Loucy (cell line): ENCODE results near the gene GULP1.
A peak's percentile ranks its signal among the peaks of the same experiment; 100 is the strongest.

Experiments
- H2AFZ ChIP-seq: fragments of 200-600 bp; sonication (generic); 2 replicates; pipeline ENCODE4 v1.6.0; 2016; ENCODE audit warnings: antibody characterized with exemption, mild to moderate bottlenecking, low read length, moderate library complexity
- H3F3A ChIP-seq: fragments of 200-600 bp; 2 replicates; pipeline ENCODE4 v1.6.0; 2016; ENCODE audit warnings: antibody characterized with exemption, low read depth, mild to moderate bottlenecking
- H3K27me3 ChIP-seq: fragments of 200-600 bp; sonication (generic); 2 replicates; pipeline ENCODE4 v1.6.1; 2014; ENCODE audit warnings: low read length, mild to moderate bottlenecking; ENCODE audit not compliant: insufficient read depth, poor library complexity, severe bottlenecking
- H3K36me3 ChIP-seq: fragments of 200-600 bp; sonication (generic); 2 replicates; pipeline ENCODE4 v1.6.1; 2016; ENCODE audit warnings: low read length; ENCODE audit not compliant: insufficient read depth
- H3K4me1 ChIP-seq: fragments of 200-600 bp; sonication (generic); 2 replicates; pipeline ENCODE4 v1.5.1; 2014; ENCODE audit warnings: low read length, mild to moderate bottlenecking; ENCODE audit not compliant: insufficient read depth, poor library complexity, severe bottlenecking
- H3K4me2 ChIP-seq: fragments of 200-600 bp; sonication (generic); 2 replicates; pipeline ENCODE4 v1.6.0; 2014; ENCODE audit warnings: antibody characterized with exemption, low read length, low read depth, mild to moderate bottlenecking; ENCODE audit not compliant: poor library complexity, severe bottlenecking
- H3K4me3 ChIP-seq: fragments of 200-600 bp; sonication (generic); 2 replicates; pipeline ENCODE4 v1.5.1; 2014; ENCODE audit warnings: low read length, mild to moderate bottlenecking, mixed read lengths; ENCODE audit not compliant: poor library complexity, severe bottlenecking
- H3K79me2 ChIP-seq: fragments of 200-600 bp; sonication (generic); 2 replicates; pipeline ENCODE4 v1.6.1; 2014; ENCODE audit warnings: low read length; ENCODE audit not compliant: insufficient read depth
- H3K9ac ChIP-seq: fragments of 200-600 bp; sonication (generic); 2 replicates; pipeline ENCODE4 v1.6.0; 2014; ENCODE audit warnings: mild to moderate bottlenecking, low read depth, low read length, moderate library complexity; ENCODE audit not compliant: poor library complexity, severe bottlenecking
- H3K9me2 ChIP-seq: fragments of 200-600 bp; sonication (generic); replicated peaks from 2 replicates; pipeline ENCODE4 v1.6.1; 2016; ENCODE audit warnings: low read depth, low read length, mixed read lengths
- H3K9me3 ChIP-seq: fragments of 200-600 bp; sonication (generic); 2 replicates; pipeline ENCODE4 v1.6.1; 2014; ENCODE audit warnings: mild to moderate bottlenecking, antibody characterized with exemption, low read length, low read depth; ENCODE audit not compliant: insufficient read depth
- H4K20me1 ChIP-seq: fragments of 200-600 bp; sonication (generic); 2 replicates; pipeline ENCODE4 v1.6.0; 2014; ENCODE audit warnings: antibody characterized with exemption, low read length, mild to moderate bottlenecking; ENCODE audit not compliant: insufficient read depth, poor library complexity, severe bottlenecking
- EZH2phosphoT487 ChIP-seq: fragments of 200-600 bp; IDR thresholded peaks from 2 replicates; pipeline ENCODE4 v1.6.1; 2018; ENCODE audit warnings: antibody characterized with exemption, mild to moderate bottlenecking, moderate library complexity, borderline replicate concordance
- TF ChIP-seq, protein P1 (sequence below): fragments of 200-600 bp; sonication (generic); conservative IDR thresholded peaks from 2 replicates; pipeline ENCODE4 v1.5.1; 2014; ENCODE audit warnings: mild to moderate bottlenecking, antibody characterized with exemption, low read length

The GULP1 gene

DNA sequence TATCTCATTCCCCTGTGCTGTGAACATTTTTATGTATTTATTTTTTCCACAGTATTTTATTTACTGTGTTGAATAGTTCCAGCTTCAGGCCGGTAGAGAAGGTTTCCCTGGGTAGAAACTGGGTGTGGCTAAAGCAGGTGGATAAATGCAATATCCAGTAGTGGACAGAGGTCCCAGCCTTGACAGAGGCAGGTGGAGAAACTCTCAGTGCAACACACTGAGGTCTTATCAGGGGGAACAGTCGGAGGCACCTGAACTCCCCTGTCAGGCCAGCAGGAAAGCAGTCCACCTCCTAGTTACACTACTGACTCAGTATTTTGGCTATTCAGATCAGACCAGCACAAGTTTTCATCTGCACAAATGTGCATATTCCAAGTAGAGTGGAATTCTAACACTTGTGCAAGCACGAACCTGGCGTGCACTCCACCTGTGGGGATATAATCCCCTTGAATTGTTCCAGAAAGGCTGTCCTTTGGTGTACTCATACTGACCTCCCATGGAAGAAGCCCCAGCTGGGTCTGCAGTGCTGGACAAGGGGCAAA lies 103.3 kb downstream of the GULP1 start:
- H2AFZ ChIP-seq, result no peak overlapping the region
- H3K4me3 ChIP-seq, result no peak overlapping the region
- H3K9ac ChIP-seq, result no peak overlapping the region
- H3K4me2 ChIP-seq, result no peak overlapping the region
- TF ChIP-seq, protein P1, sequence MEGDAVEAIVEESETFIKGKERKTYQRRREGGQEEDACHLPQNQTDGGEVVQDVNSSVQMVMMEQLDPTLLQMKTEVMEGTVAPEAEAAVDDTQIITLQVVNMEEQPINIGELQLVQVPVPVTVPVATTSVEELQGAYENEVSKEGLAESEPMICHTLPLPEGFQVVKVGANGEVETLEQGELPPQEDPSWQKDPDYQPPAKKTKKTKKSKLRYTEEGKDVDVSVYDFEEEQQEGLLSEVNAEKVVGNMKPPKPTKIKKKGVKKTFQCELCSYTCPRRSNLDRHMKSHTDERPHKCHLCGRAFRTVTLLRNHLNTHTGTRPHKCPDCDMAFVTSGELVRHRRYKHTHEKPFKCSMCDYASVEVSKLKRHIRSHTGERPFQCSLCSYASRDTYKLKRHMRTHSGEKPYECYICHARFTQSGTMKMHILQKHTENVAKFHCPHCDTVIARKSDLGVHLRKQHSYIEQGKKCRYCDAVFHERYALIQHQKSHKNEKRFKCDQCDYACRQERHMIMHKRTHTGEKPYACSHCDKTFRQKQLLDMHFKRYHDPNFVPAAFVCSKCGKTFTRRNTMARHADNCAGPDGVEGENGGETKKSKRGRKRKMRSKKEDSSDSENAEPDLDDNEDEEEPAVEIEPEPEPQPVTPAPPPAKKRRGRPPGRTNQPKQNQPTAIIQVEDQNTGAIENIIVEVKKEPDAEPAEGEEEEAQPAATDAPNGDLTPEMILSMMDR, result no peak
- no peak for TF ChIP-seq EZH2phosphoT487
- no peaks in the 10 kb centered on the region for H3K4me1 ChIP-seq
- H3K9me3 ChIP-seq, result no peaks in the 10 kb centered on the region
- no peaks in the 10 kb centered on the region for H3K9me2 ChIP-seq
- H4K20me1 ChIP-seq, result no peaks in the 10 kb centered on the region
- H3K36me3 ChIP-seq, result no peaks in the 10 kb centered on the region
- H3F3A ChIP-seq, result no peaks in the 10 kb centered on the region
- H3K79me2 ChIP-seq, result no peaks in the 10 kb centered on the region
- no peaks in the 10 kb centered on the region for H3K27me3 ChIP-seq

DNA sequence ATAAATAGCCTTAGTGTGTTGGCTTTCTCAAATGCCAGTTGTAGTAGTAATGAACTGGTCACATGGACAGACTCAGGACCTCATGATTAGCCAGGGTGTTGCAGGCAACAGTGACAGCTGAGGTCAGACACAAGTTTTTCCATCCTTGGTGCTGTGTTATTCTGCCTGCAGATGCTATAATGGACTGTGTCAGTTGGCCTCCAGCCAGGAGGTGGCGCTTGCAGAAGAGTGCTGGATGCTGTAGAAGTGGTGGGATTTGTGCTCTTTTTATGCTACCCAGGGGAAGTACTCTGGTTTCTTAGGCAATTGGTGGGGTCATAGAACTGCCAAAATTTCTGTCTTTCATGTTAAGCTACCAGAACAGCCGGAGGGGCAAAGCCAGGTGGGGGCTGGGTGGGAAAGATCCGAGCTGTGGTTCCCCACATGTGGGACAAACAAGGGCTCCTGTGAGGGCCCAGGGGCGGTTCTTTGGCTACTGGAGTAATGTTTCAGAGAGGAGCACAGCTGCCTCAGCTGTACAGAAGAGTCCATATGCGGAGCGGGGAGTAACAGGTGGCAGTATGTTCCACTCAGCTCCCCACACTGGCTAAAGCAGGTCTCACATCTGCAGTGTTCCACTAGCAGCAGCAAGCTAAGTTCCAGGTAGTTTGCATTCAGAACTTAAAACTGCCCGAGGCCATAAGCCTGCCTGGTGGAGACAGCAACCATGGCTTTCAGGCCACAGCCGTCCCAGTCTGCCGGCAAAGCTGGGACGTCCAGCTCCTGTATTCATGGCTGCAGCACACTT lies 104.4 kb downstream of the GULP1 start:
- H4K20me1 ChIP-seq, result no peaks in the 10 kb centered on the region
- no peaks in the 10 kb centered on the region for H3F3A ChIP-seq
- H2AFZ ChIP-seq, result no peak overlapping the region
- no peaks in the 10 kb centered on the region for H3K27me3 ChIP-seq
- H3K4me1 ChIP-seq, result no peaks in the 10 kb centered on the region
- H3K4me2 ChIP-seq, result no peak overlapping the region
- no peaks in the 10 kb centered on the region for H3K36me3 ChIP-seq
- no peak overlapping the region for H3K9ac ChIP-seq
- TF ChIP-seq EZH2phosphoT487, result no peak
- TF ChIP-seq, protein P1, result peak; percentile 38
- H3K9me3 ChIP-seq, result no peaks in the 10 kb centered on the region
- no peaks in the 10 kb centered on the region for H3K9me2 ChIP-seq
- H3K4me3 ChIP-seq, result no peak overlapping the region
- no peaks in the 10 kb centered on the region for H3K79me2 ChIP-seq

DNA sequence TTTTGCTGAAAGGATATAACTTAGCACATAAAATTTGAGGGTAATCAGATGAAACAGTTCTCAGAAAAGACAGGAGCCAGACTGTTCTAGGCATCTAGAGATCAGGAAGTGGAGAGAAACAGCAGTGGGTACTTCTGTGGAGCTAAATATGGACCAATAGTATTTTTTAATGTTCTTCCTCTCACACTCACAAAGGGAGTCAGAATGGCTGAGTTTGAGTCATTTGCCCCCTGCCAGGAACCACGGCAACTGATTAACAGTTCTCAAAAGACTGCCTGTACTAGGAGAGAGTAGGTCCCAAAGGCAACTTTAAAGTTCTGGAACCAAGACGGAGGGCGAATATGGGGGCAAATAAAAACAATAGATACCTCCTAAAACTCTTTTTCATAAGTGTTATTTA lies 107.5 kb downstream of the GULP1 start:
- TF ChIP-seq EZH2phosphoT487, result no peak
- TF ChIP-seq, protein P1, result no peak
- no peaks in the 10 kb centered on the region for H3F3A ChIP-seq
- H3K79me2 ChIP-seq, result no peaks in the 10 kb centered on the region
- H3K4me1 ChIP-seq, result no peaks in the 10 kb centered on the region
- H3K36me3 ChIP-seq, result no peaks in the 10 kb centered on the region
- H3K9me2 ChIP-seq, result no peaks in the 10 kb centered on the region
- no peaks in the 10 kb centered on the region for H3K27me3 ChIP-seq
- H3K4me3 ChIP-seq, result no peak overlapping the region
- no peak overlapping the region for H3K9ac ChIP-seq
- H4K20me1 ChIP-seq, result no peaks in the 10 kb centered on the region
- H3K9me3 ChIP-seq, result no peaks in the 10 kb centered on the region
- H2AFZ ChIP-seq, result no peak overlapping the region
- no peak overlapping the region for H3K4me2 ChIP-seq
